Measurements from ENCODE around the gene RASAL3.
A peak's percentile ranks its signal among the peaks of the same experiment; 100 is the strongest.

Gene RASAL3

GRCh38 chr19:15436012-15436825, 28.1 kb downstream of the RASAL3 start:
- no peak overlapping the region for H3K27ac ChIP-seq (ENCODE audit: low read depth, low read length)
- H3K4me1 ChIP-seq (ENCODE audit: control insufficient read depth in 5 of 5, insufficient read depth in 5 of 5, low read length in 5 of 5): peaks cover 9 to 39% (median 23%) of the 10 kb centered on the region in 5 donors
- H3K9ac ChIP-seq (ENCODE audit: low read length in 5 of 5): no peak overlapping the region
- H3K9me3 ChIP-seq (ENCODE audit: control insufficient read depth in 5 of 5, low read length in 5 of 5): no peaks in the 10 kb centered on the region
- peaks cover 0 to 18% (median 5%) of the 10 kb centered on the region in 5 donors for H3K36me3 ChIP-seq (ENCODE audit: control insufficient read depth in 5 of 5, insufficient read depth in 5 of 5, low read length in 5 of 5)
- H3K27me3 ChIP-seq (ENCODE audit: control insufficient read depth in 5 of 5, insufficient read depth in 4 of 5, low read length in 5 of 5): no peaks in the 10 kb centered on the region
- no peak overlapping the region for H3K4me3 ChIP-seq (ENCODE audit: low read depth in 1 of 5, low read length in 5 of 5)

- H3K27me3 ChIP-seq (ENCODE audit: control insufficient read depth in 5 of 5, insufficient read depth in 4 of 5, low read length in 5 of 5): no peaks in the 10 kb centered on the region
- H3K4me1 ChIP-seq (ENCODE audit: control insufficient read depth in 5 of 5, insufficient read depth in 5 of 5, low read length in 5 of 5): peaks cover 13 to 48% (median 39%) of the 10 kb centered on the region in 5 donors
- H3K27ac ChIP-seq (ENCODE audit: low read depth, low read length): peak overlapping the region; percentile 76
- H3K36me3 ChIP-seq (ENCODE audit: control insufficient read depth in 5 of 5, insufficient read depth in 5 of 5, low read length in 5 of 5): peaks cover 0 to 23% (median 7%) of the 10 kb centered on the region in 5 donors
- H3K9ac ChIP-seq (ENCODE audit: low read length in 5 of 5): peak overlapping the region in 1 of 5 donors; percentile 80
- H3K4me3 ChIP-seq (ENCODE audit: low read depth in 1 of 5, low read length in 5 of 5): peak overlapping the region; percentile 74 to 89 (median 83)
- no peaks in the 10 kb centered on the region for H3K9me3 ChIP-seq (ENCODE audit: control insufficient read depth in 5 of 5, low read length in 5 of 5)
Measured at GRCh38 chr19:15433519-15434069, 30.8 kb downstream of the RASAL3 start.

- H3K9ac ChIP-seq (ENCODE audit: low read length in 5 of 5): peak overlapping the region in 4 of 5 donors; percentile 70 to 84 (median 82)
- peaks cover 0 to 19% (median 9%) of the 10 kb centered on the region in 5 donors for H3K36me3 ChIP-seq (ENCODE audit: control insufficient read depth in 5 of 5, insufficient read depth in 5 of 5, low read length in 5 of 5)
- no peaks in the 10 kb centered on the region for H3K9me3 ChIP-seq (ENCODE audit: control insufficient read depth in 5 of 5, low read length in 5 of 5)
- H3K27ac ChIP-seq (ENCODE audit: low read depth, low read length): peak overlapping the region; percentile 76
- H3K27me3 ChIP-seq (ENCODE audit: control insufficient read depth in 5 of 5, insufficient read depth in 4 of 5, low read length in 5 of 5): no peaks in the 10 kb centered on the region
- H3K4me1 ChIP-seq (ENCODE audit: control insufficient read depth in 5 of 5, insufficient read depth in 5 of 5, low read length in 5 of 5): peaks cover 13 to 45% (median 41%) of the 10 kb centered on the region in 5 donors
- peak overlapping the region; percentile 74 to 89 (median 83) for H3K4me3 ChIP-seq (ENCODE audit: low read depth in 1 of 5, low read length in 5 of 5)
Measured at GRCh38 chr19:15432629-15433518, 31.5 kb downstream of the RASAL3 start.

- Histone ChIP-seq H3K27ac (ENCODE audit: low read depth, low read length) (peak overlapping the region; percentile 54), H3K4me3 (ENCODE audit: low read depth in 1 of 5, low read length in 5 of 5) (peak overlapping the region; percentile 75 to 90 (median 86)), H3K9me3 (ENCODE audit: control insufficient read depth in 5 of 5, low read length in 5 of 5) (no peaks in the 10 kb centered on the region), H3K9ac (ENCODE audit: low read length in 5 of 5) (peak overlapping the region; percentile 66 to 95 (median 94)), H3K27me3 (ENCODE audit: control insufficient read depth in 5 of 5, insufficient read depth in 4 of 5, low read length in 5 of 5) (no peaks in the 10 kb centered on the region), H3K36me3 (ENCODE audit: control insufficient read depth in 5 of 5, insufficient read depth in 5 of 5, low read length in 5 of 5) (peaks cover 0 to 27% (median 17%) of the 10 kb centered on the region in 5 donors), H3K4me1 (ENCODE audit: control insufficient read depth in 5 of 5, insufficient read depth in 5 of 5, low read length in 5 of 5) (peaks cover 13 to 42% (median 36%) of the 10 kb centered on the region in 5 donors)
Measured at GRCh38 chr19:15432018-15432494, 32.3 kb downstream of the RASAL3 start.

- no peaks in the 10 kb centered on the region for H3K9me3 ChIP-seq (ENCODE audit: control insufficient read depth in 5 of 5, low read length in 5 of 5)
- H3K4me1 ChIP-seq (ENCODE audit: control insufficient read depth in 5 of 5, insufficient read depth in 5 of 5, low read length in 5 of 5): peaks cover 13 to 42% (median 36%) of the 10 kb centered on the region in 5 donors
- no peaks in the 10 kb centered on the region for H3K27me3 ChIP-seq (ENCODE audit: control insufficient read depth in 5 of 5, insufficient read depth in 4 of 5, low read length in 5 of 5)
- peak overlapping the region; percentile 54 for H3K27ac ChIP-seq (ENCODE audit: low read depth, low read length)
- peak overlapping the region; percentile 66 to 95 (median 94) for H3K9ac ChIP-seq (ENCODE audit: low read length in 5 of 5)
- H3K4me3 ChIP-seq (ENCODE audit: low read depth in 1 of 5, low read length in 5 of 5): peak overlapping the region; percentile 75 to 90 (median 86)
- H3K36me3 ChIP-seq (ENCODE audit: control insufficient read depth in 5 of 5, insufficient read depth in 5 of 5, low read length in 5 of 5): peaks cover 0 to 32% (median 22%) of the 10 kb centered on the region in 5 donors
Measured at GRCh38 chr19:15431396-15432017, 32.8 kb downstream of the RASAL3 start.

- H3K27ac ChIP-seq (ENCODE audit: low read depth, low read length): no peak overlapping the region
- peak overlapping the region in 4 of 5 donors; percentile 91 to 95 (median 94) for H3K9ac ChIP-seq (ENCODE audit: low read length in 5 of 5)
- peaks cover 13 to 42% (median 36%) of the 10 kb centered on the region in 5 donors for H3K4me1 ChIP-seq (ENCODE audit: control insufficient read depth in 5 of 5, insufficient read depth in 5 of 5, low read length in 5 of 5)
- H3K27me3 ChIP-seq (ENCODE audit: control insufficient read depth in 5 of 5, insufficient read depth in 4 of 5, low read length in 5 of 5): no peaks in the 10 kb centered on the region
- H3K36me3 ChIP-seq (ENCODE audit: control insufficient read depth in 5 of 5, insufficient read depth in 5 of 5, low read length in 5 of 5): peaks cover 2 to 36% (median 25%) of the 10 kb centered on the region in 5 donors
- H3K4me3 ChIP-seq (ENCODE audit: low read depth in 1 of 5, low read length in 5 of 5): peak overlapping the region in 4 of 5 donors; percentile 75 to 90 (median 86)
- no peaks in the 10 kb centered on the region for H3K9me3 ChIP-seq (ENCODE audit: control insufficient read depth in 5 of 5, low read length in 5 of 5)
Measured at GRCh38 chr19:15430526-15431120, 33.7 kb downstream of the RASAL3 start.

- H3K4me3 ChIP-seq (ENCODE audit: low read depth in 1 of 5, low read length in 5 of 5): no peak overlapping the region
- peak overlapping the region in 3 of 5 donors; percentile 8 to 95 (median 94) for H3K9ac ChIP-seq (ENCODE audit: low read length in 5 of 5)
- no peaks in the 10 kb centered on the region for H3K9me3 ChIP-seq (ENCODE audit: control insufficient read depth in 5 of 5, low read length in 5 of 5)
- peaks cover 2 to 42% (median 31%) of the 10 kb centered on the region in 5 donors for H3K36me3 ChIP-seq (ENCODE audit: control insufficient read depth in 5 of 5, insufficient read depth in 5 of 5, low read length in 5 of 5)
- H3K27ac ChIP-seq (ENCODE audit: low read depth, low read length): no peak overlapping the region
- peaks cover 13 to 42% (median 36%) of the 10 kb centered on the region in 5 donors for H3K4me1 ChIP-seq (ENCODE audit: control insufficient read depth in 5 of 5, insufficient read depth in 5 of 5, low read length in 5 of 5)
- no peaks in the 10 kb centered on the region for H3K27me3 ChIP-seq (ENCODE audit: control insufficient read depth in 5 of 5, insufficient read depth in 4 of 5, low read length in 5 of 5)
Measured at GRCh38 chr19:15429825-15430467, 34.4 kb downstream of the RASAL3 start.

- Histone ChIP-seq H3K27me3 (ENCODE audit: control insufficient read depth in 5 of 5, insufficient read depth in 4 of 5, low read length in 5 of 5) (no peaks in the 10 kb centered on the region), H3K9ac (ENCODE audit: low read length in 5 of 5) (peak overlapping the region in 2 of 5 donors; percentile 20 to 21), H3K9me3 (ENCODE audit: control insufficient read depth in 5 of 5, low read length in 5 of 5) (no peaks in the 10 kb centered on the region), H3K4me3 (ENCODE audit: low read depth in 1 of 5, low read length in 5 of 5) (no peak overlapping the region), H3K27ac (ENCODE audit: low read depth, low read length) (no peak overlapping the region), H3K4me1 (ENCODE audit: control insufficient read depth in 5 of 5, insufficient read depth in 5 of 5, low read length in 5 of 5) (peaks cover 13 to 42% (median 36%) of the 10 kb centered on the region in 5 donors), H3K36me3 (ENCODE audit: control insufficient read depth in 5 of 5, insufficient read depth in 5 of 5, low read length in 5 of 5) (peaks cover 2 to 50% (median 38%) of the 10 kb centered on the region in 5 donors)
Measured at GRCh38 chr19:15428956-15429824, 35.2 kb downstream of the RASAL3 start.
